ENCODE data around the gene NUDT5.
"Not testable (repeated sequence)": the region's sequence is repeated elsewhere in the genome, so short reads cannot be mapped to it uniquely, and the experiment has no call there.

The NUDT5 gene

DNA sequence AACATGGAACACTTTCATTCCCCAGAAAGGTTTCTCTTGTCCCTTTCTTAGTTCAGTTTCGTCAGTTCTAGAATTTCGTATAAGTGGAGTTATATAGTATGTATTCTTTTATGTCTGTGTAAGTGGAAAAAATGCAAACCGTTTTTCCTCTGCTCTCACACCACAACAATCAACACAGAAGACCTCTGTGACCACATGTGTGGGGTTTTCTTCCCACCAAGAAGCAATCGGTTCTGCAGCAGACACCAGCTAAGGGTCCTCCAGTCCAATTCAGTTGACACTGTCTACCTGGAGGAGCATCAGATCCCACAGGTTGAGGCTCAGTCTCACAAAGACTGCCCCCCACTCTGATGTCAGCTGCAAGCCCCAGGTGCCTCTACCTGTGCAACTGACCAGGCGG, 6.5 kb upstream of the NUDT5 start:
- DNase-seq = no peak

DNA sequence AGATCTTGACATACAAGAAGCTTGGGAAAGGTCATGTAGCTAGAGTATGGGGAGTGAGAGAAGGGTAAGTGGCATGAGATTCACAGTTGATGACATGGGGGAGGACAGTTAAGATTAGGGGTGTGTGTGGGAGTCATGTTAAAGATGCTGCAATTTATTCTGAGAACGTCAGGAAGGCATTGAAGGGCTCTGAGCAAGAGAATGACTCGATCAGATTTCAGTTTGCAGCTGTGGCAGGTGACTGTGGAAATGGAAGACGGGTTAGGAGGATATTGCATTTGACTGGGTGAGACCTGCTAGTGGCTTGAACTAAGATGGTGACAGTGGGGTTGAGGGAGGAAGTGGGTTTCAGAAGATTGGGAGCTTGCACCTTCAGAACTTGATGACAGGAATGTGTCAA, 5.9 kb upstream of the NUDT5 start:
- no peak for DNase-seq

- DNase-seq = no peak
Measured at GRCh38 chr10:12200850-12201249, 5.2 kb upstream of the NUDT5 start.

DNA sequence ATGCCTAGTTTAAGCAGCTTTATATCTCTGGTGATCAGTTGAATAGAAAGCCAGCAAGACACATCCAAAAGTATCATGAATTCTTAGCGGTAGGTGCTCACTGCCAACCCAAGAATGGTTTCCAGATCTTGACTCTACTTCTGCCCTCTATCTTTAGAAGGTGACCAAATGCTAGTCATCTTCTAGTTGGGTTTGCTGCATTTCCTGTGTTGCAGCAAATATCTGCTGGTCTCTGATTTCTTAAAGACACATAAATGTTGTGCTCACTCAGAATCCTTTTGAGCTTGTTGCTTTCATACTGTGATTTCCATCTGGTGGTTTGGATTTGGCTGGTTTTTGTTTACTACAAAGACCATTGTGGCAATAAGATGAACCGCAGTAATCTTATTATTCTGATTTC, 2.5 kb upstream of the NUDT5 start:
- no peak for DNase-seq

- DNase-seq = no peak
Measured at GRCh38 chr10:12196531-12197211, 980 bp upstream of the NUDT5 start.

DNA sequence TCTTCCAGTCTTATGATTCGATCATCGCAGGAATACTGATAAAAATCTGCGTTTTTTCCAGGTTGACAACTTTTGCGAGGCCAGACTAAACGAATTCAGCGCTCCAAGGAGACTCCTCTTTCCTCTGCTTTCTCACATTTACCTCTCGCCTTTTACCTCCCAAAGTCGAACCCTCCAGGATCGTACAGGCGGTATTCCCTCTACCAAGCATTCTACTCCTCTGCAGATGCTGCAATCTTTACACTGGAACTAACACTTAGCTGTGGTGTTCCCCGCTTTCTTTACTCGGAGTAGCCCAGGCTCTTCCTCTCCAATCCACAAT, 449 bp downstream of the NUDT5 start:
- DNase-seq = no peak

DNA sequence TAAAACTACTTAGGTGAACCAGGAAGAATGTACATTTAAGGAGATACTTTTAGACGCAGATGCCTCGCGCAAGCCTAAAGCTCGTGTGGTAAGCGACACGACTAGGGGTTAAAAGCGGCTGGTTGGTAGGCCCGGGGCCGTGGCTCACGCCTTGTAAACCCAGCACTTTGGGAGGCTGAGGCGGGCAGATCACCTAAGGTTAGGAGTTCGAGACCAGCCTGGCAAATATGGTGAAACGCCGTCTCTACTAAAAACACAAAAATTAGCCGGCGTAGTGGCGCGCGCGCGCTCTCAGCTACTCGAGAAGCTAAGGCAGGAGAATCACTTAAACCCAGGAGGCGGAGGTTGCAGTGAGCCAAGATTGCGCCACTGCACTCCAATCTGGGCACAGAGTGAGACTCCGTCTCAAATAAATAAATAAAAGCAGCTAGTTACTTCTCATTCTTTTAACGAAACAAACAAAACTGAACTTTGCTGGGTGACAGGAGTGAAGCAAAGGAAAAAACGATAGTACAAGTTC, 879 bp downstream of the NUDT5 start:
- peak; percentile 57 for DNase-seq

GRCh38 chr10:12193193-12193592, 2.5 kb downstream of the NUDT5 start:
- no peak for DNase-seq

- no peak for DNase-seq
Measured at GRCh38 chr10:12191715-12192114, 4.0 kb downstream of the NUDT5 start.

- no peak for DNase-seq
Measured at GRCh38 chr10:12189426-12189825, 6.3 kb downstream of the NUDT5 start.

- DNase-seq = no peak
Measured at GRCh38 chr10:12188656-12189055, 7.0 kb downstream of the NUDT5 start.

- no peak for DNase-seq
Measured at GRCh38 chr10:12187321-12187905, 8.3 kb downstream of the NUDT5 start.

- no peak for DNase-seq
Measured at GRCh38 chr10:12186323-12186722, 9.4 kb downstream of the NUDT5 start.

- DNase-seq = no peak
Measured at GRCh38 chr10:12184165-12184564, 11.5 kb downstream of the NUDT5 start.

DNA sequence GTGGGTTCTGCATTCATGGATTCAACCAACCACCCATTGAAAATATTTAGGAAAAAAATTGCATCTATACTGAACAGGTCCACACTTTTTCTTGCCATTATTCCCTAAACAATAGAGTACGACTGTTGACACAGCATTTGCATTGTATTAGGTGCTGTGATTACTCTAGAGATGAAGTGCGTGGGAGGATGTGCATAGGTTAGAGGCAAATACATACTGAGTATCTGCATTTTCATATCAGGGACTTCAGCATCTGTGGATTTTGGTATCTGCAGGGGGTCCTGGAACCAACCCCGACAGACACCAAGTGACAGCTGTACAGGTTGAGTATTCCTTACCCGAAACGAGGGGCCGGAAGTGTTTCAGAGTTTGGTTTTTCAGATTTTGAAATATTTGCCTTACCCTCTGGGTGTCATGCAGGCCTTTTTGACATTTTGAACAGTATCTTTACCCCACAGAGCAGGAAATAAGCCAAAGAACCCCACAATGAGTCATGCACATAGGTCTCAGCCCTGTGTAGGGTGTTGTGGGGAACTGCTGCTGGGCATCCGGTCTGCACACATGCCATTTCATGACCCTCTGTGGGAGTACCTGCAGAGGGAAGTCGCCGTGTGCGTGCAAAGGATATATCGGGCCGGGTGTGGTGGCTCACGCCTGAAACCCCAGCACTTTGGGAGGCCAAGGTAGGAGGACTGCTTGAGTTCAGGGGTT, 14.5 kb downstream of the NUDT5 start:
- peak; percentile 79 for DNase-seq

GRCh38 chr10:12180221-12180974, 15.3 kb downstream of the NUDT5 start:
- DNase-seq = no peak

DNA sequence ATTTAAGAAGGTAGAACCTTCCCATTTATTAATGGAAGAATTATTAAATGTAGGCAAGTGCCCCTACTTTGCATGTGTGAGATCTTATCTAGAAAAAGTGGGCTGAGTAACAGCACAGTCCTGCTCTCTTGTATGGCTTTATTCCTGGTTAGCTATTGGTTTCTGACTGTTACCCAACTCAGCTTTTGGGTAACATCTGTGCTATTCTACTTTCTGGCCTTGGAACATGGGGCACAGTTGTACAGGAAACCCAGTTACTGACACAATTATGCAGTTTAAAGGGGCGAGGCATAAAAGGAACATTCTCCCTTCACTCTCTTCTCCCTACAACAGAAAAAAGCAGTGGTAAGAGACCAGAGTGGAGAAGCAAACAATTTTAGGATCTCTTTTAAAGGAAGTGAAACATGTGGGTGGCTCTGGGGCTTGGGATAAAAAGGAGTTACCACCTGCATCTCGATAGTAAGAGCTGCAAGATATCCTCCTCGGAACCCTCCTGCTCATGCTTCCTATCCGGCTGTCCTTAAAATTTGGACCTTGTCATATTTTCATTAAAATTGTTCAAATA, 16.0 kb downstream of the NUDT5 start:
- DNase-seq = no peak

DNA sequence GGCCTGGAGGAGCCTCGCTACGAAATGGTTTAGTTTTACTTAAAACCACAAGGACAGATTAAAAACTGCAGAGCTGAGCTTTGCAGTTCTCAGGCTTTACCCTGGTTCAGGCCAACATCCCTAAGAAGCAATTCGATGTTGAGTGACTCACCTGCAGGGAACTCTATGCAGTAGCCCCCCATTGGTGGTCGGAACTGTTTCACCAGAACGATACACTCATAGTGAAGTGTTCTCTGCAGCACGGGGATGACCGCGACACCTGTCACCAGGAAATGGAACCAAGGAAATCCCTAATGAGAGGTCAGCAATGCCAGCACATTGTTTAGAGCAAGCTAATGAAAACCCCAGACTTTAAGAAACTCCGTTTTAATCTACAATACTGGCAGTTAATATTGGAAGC, 18.0 kb downstream of the NUDT5 start:
- peak; percentile 59 for DNase-seq

- DNase-seq = not testable (repeated sequence)
Measured at GRCh38 chr10:12171512-12171911, 24.2 kb downstream of the NUDT5 start.

DNA sequence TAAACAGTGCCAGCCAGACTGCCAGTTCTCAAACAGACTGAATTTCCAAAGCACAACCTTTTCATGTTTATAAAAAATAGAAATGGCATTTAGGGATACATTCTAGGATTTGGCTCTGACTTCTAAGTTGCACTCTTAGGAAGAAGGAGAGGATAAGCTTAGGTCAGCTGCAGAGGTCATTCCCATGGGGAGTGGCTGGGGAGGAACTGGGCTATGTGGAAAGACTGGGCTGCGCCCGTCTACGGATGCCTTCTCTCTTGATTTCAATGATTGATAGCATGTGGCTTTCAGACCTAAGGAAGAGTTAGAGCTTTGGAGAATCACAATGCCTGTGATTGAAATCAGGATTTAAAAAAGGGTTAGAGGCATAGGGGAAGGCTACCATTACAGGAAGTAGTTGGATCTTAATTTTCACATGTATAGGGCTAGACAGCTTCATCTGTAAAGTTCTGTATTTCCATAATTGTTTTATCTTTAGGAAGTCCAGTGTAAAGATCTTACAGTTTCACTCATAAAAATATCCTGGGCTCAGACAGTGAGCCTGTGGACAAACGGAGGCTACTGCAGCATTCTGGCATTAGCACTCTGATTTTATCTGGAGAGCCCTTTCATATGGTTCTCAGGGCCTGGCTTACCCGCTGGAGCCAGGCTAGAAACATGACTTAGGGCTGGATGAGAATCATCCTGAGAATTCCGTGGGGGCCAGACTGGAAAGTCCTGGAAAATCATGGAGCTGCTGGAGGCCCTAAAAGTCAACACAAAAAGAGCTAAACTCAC, 29.5 kb downstream of the NUDT5 start:
- DNase-seq = no peak

DNA sequence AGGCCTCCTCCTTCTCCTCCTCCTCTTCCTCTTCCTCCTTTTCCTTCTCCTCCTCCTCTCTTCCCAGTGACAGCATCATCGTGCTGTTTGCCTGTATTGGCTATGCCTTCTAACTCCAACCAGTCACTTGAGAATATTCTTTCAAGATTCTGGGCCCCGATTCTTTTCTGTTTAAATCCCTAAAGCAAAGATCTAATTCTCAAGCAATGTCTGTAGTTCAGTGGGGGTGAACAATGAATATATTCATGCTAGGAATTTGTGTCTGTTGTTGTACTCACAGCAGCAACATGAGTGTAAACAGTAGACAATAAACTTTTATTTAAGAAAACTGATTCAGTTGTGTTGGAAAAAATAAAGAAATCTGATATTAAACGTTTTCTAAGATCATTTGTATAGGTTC, 30.7 kb downstream of the NUDT5 start:
- no peak for DNase-seq

DNA sequence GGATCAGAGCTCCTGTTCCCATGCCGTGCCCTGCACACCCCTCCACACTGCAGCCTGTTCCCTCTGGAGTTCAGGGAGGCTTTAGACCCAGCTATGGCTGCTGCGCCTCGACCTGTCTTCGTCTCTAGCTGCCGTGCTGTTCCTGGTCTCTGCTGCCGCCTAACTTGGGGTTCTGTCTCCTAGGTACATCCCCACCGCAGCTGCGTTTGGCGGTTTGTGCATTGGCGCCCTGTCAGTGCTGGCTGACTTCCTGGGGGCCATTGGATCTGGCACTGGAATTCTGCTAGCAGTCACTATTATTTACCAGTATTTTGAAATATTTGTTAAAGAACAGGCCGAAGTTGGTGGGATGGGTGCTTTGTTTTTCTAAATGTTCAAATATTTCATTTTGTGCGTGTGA, 31.6 kb downstream of the NUDT5 start:
- DNase-seq = no peak
